H1 (cell line): ENCODE measurements around the gene RNF157. TPM values are rescaled to one million over a fixed set of nuclear protein-coding genes. Genes with fewer than 3 reads are reported as not detected.

Experiments used
- SAP30 ChIP-seq: fragments of 300-600 bp; sonication (generic); IDR thresholded peaks from 2 replicates; pipeline ENCODE4 v1.7.1; 2012; ENCODE audit warnings: low read length, moderate library complexity, mild to moderate bottlenecking, inconsistent platforms; ENCODE audit not compliant: insufficient read depth, insufficient replicate concordance
- polyA plus RNA-seq, 7 experiments: library from polyadenylated mRNA; depleted of rRNA in 3 of 7; stranded (reverse) in 5 of 7; unstranded in 2 of 7; fragments of >200 nt in 5 of 7; fragments of 200-250 nt in 2 of 7; gene quantifications; 1 replicate in 5 of 7; 2 replicates in 1 of 7; 4 replicates in 1 of 7; pipeline versions ENCODE4 v1.2.1 to v1.2.3, GENCODE V29; 2011 to 2013; ENCODE audit warnings: missing spikeins in 2 of 7, mixed read lengths in 2 of 7
- total RNA-seq: library from RNA; stranded (reverse); fragmentation: NEBNext Ultra II Directional; extraction: Animal tissue kit (Norgen Biotek cat#: 25700); gene quantifications from 2 replicates; pipeline ENCODE4 v1.2.1, GENCODE V29; 2021

Gene RNF157
- total and polyA plus RNA-seq, 2 of the 8 experiments (the other 6 are each of a cell fraction or from before 2014, with no cell fraction given), result 13.4 to 16.7 TPM

DNA sequence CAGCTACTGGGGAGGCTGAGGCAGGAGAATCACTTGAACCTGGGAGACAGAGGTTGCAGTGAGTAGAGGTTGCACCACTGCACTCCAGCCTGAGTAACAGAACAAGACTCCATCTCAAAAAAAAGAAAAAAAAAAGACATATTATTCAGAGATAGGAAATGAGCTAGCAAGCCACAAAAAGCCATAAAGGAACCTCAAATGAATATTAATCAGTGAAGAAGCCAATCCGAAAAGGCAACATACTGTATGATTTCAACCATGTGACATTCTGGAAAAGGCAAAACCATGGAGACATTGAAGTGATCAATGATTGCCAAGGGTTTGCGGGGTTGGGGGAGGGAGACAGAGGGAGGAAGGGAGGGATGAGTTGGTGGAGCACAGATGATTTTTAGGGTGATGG is 128.3 kb downstream of the RNF157 start (continued):
- no peak for TF ChIP-seq SAP30
